Astrocyte of the cerebellum (primary cell): Measurements from ENCODE around the gene MAP3K19.

ENCODE experiments used
- DNase-seq: peaks from one replicate; pipeline ENCODE4 v3.0.0-alpha.2; 2011; ENCODE audit warnings: low read depth
- H3K4me3 ChIP-seq: 2 replicates; pipeline ENCODE4 v1.5.1; 2011; ENCODE audit warnings: mild to moderate bottlenecking, low read depth, low read length, moderate library complexity
- in situ Hi-C: cut with HindIII; loops from 2 replicates; pipeline ENCODE4 v1.10.0; 2017; ENCODE audit warnings: low sequenced_read_pairs
- TF ChIP-seq, protein P1 (sequence below): IDR thresholded peaks from 2 replicates; pipeline ENCODE4 v1.5.1; 2012; ENCODE audit warnings: low read length, low read depth, moderate library complexity, mild to moderate bottlenecking; ENCODE audit errors: missing control alignments

Gene MAP3K19

GRCh38 chr2:134955744-134956143, 91.5 kb downstream of the MAP3K19 start:
- TF ChIP-seq, protein P1, sequence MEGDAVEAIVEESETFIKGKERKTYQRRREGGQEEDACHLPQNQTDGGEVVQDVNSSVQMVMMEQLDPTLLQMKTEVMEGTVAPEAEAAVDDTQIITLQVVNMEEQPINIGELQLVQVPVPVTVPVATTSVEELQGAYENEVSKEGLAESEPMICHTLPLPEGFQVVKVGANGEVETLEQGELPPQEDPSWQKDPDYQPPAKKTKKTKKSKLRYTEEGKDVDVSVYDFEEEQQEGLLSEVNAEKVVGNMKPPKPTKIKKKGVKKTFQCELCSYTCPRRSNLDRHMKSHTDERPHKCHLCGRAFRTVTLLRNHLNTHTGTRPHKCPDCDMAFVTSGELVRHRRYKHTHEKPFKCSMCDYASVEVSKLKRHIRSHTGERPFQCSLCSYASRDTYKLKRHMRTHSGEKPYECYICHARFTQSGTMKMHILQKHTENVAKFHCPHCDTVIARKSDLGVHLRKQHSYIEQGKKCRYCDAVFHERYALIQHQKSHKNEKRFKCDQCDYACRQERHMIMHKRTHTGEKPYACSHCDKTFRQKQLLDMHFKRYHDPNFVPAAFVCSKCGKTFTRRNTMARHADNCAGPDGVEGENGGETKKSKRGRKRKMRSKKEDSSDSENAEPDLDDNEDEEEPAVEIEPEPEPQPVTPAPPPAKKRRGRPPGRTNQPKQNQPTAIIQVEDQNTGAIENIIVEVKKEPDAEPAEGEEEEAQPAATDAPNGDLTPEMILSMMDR = no peak
- in situ Hi-C loops = no loop called here
- DNase-seq = no peak

GRCh38 chr2:134954065-134954464, 93.2 kb downstream of the MAP3K19 start:
- no peak overlapping the region for H3K4me3 ChIP-seq
- TF ChIP-seq, protein P1 = no peak
- in situ Hi-C loops = no loop called here
- DNase-seq = no peak

More at GRCh38 chr2:134955744-134956143, 91.5 kb downstream of the MAP3K19 start:
- no peak overlapping the region for H3K4me3 ChIP-seq

DNA sequence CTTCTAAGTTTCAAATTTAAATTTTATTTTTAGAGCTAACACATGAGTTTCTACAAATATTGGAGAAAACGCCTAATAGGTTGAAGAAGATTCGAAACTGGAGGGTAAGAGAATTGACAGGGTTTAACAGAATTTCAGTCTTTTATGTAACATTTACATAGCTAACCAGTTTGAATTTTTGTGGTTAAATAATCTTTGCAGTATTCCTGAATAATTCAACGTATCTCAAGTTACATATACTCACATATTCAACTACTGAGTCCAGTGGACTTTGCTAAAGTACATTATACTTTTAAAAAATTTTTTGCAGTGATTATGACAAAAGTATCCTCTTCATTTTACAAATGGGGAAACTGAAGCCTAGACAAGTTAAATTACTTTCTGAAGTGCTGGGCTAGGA, 94.6 kb downstream of the MAP3K19 start:
- DNase-seq = no peak
- H3K4me3 ChIP-seq = no peak overlapping the region
- TF ChIP-seq, protein P1 = no peak
- in situ Hi-C loops = no loop called here

GRCh38 chr2:134950886-134951285, 96.4 kb downstream of the MAP3K19 start:
- in situ Hi-C loops = no loop called here
- no peak overlapping the region for H3K4me3 ChIP-seq
- TF ChIP-seq, protein P1 = no peak
- no peak for DNase-seq

DNA sequence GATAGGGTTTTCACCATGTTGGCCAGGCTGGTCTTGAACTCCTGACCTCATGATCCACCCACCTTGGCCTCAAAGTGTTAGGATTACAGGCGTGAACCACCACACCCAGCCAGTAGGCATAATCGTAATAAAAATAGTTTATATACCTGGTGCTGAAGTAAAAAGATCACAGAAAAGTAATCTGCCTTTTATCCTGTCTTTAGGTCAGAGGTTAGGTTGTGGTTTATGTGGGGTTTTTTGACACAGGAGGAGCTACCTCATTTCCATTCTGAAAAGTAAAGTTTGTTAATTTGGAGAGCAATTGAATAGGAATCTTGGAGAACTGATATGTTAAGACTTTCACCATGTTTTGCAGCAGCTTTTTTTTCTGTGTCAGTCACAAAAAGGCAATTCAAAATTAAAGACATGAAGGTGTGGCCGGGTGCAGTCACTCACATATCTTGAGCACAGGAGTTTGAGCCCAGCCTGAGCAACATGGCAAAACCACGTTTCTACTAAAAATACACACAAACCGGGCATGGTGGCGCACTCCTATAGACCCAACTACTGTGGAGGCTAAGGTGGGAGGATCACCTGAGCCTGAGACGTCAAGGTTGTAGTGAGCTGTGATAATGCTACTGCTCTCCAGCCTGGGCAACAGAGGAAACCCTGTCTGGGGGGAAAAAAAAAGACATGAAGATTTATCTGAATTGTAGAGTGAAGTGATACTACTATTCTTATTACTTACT, 97.1 kb downstream of the MAP3K19 start:
- TF ChIP-seq, protein P1 = no peak
- no peak for DNase-seq
- in situ Hi-C loops = no loop called here
- H3K4me3 ChIP-seq = no peak overlapping the region

DNA sequence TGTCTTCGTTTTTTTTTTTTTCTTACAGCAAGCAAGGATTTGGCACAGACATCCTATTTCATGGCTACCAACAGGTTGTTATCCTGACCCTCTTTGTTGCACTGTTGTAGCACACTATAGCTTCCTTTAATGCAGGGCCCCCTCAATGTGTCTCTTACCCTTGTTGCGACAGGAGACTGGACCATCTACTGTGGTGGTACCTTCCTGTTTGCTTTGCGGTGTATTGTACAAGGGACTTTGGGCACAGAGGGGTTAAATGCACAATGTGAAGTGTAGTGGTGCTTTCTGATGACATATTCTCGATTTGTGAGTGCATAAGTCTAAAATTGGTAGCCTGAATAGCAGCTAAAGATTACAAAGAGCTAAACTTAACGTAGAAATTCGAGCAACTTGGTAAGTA, 101.2 kb downstream of the MAP3K19 start:
- no peak for DNase-seq
- H3K4me3 ChIP-seq = no peak overlapping the region
- in situ Hi-C loops = no loop called here
- TF ChIP-seq, protein P1 = no peak

- in situ Hi-C loops = no loop called here
- H3K4me3 ChIP-seq = no peak overlapping the region
- no peak for DNase-seq
- TF ChIP-seq, protein P1 = no peak
Measured at GRCh38 chr2:134944975-134945374, 102.3 kb downstream of the MAP3K19 start.
